Measurements from ENCODE around the gene SYTL1.

SYTL1 gene

DNA sequence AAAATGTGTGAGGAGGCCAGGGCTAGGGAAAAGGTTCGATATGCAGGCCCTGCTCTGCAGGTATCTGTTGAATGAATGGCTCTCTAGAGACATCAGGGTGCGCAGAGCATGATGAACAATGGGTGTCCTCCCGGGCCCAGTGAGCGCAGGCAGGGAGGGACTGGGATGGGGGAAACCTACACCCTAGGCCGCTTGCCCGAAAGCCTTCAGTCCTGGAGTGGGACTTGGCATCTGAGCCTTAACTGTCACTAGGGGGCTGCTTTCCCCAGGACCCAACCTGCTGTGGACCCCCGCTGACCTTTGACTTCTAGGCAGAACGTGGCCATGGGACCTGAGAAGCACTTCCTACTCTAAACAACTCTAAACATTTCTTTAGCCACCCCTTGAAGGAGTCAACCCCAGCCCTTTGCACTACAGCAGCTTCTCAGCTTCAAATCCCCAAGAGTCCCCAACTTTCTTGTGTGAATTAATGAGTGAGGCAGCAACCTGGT lies 25.4 kb downstream of the SYTL1 start:
- H3K27ac ChIP-seq: peak overlapping the region; percentile 100
- CTCF ChIA-PET: interaction anchor here (1.3 to 3.0 kb wide), 5 partner anchors 20 to 66 kb away, joined by 3 to 19 read pairs (median 5); no protein-coding TSS in a partner anchor
- POLR2A ChIA-PET (ENCODE audit: low non-redundant PET): interaction anchor here (0.7 to 1.1 kb wide), 4 partner anchors 9 to 20 kb away, joined by 3 to 5 read pairs (median 4); no protein-coding TSS in a partner anchor

DNA sequence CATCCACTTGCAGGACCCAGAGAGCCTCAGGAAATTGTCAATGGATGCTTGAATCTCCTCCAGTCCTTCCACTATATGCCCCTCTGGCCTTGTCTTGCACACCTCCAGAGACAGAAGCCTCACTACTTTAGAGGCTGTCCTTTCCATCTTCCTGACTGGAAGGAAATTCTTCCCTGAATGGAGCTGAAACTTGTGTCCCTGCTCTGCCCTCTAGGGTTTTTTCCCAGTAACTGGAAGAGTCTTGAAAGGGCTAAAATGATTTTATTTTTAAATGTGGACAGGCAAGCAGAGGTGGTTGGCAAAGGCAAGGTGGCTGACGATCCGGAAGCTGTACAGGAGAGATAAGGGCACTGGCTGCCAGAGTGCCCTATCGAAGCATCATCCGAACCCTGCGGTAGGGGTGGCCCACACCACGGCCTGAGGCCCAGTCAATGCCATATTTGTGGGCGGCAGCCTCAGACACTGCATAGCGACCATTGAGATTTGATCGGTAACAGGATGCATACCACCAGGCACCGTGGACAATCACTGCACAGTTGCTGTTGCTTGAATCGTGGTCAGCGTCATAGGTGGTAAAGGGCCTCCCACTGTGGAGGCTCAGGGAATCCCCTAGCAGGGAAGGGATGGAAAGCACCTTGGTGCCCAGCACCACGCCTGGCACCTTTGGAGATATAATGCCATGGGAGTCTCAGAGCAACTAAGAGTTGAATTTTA lies 27.2 kb downstream of the SYTL1 start:
- ChIA-PET CTCF (interaction anchor here (0.5 to 1.2 kb wide), 6 partner anchors 12 to 323 kb away, joined by 3 to 6 read pairs (median 3); no protein-coding TSS in a partner anchor), POLR2A (ENCODE audit: low non-redundant PET) (interaction anchor here (0.6 kb wide), 1 partner anchor 70 kb away, joined by 3 read pairs; no protein-coding TSS in a partner anchor)
- TF ChIP-seq, protein P1, sequence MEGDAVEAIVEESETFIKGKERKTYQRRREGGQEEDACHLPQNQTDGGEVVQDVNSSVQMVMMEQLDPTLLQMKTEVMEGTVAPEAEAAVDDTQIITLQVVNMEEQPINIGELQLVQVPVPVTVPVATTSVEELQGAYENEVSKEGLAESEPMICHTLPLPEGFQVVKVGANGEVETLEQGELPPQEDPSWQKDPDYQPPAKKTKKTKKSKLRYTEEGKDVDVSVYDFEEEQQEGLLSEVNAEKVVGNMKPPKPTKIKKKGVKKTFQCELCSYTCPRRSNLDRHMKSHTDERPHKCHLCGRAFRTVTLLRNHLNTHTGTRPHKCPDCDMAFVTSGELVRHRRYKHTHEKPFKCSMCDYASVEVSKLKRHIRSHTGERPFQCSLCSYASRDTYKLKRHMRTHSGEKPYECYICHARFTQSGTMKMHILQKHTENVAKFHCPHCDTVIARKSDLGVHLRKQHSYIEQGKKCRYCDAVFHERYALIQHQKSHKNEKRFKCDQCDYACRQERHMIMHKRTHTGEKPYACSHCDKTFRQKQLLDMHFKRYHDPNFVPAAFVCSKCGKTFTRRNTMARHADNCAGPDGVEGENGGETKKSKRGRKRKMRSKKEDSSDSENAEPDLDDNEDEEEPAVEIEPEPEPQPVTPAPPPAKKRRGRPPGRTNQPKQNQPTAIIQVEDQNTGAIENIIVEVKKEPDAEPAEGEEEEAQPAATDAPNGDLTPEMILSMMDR (conservative IDR thresholded peaks at IDR 0.05; ENCODE audit: low read depth): no peak; the same call in 1 of the 2 replicates
- peak overlapping the region; percentile 100 for H3K27ac ChIP-seq
- DNase-seq (ENCODE audit: low spot score): no peak

More for the DNA sequence above, 25.4 kb downstream of the SYTL1 start:
- TF ChIP-seq, protein P1 (conservative IDR thresholded peaks at IDR 0.05; ENCODE audit: low read depth): no peak
- no peak for DNase-seq (ENCODE audit: low spot score)

DNA sequence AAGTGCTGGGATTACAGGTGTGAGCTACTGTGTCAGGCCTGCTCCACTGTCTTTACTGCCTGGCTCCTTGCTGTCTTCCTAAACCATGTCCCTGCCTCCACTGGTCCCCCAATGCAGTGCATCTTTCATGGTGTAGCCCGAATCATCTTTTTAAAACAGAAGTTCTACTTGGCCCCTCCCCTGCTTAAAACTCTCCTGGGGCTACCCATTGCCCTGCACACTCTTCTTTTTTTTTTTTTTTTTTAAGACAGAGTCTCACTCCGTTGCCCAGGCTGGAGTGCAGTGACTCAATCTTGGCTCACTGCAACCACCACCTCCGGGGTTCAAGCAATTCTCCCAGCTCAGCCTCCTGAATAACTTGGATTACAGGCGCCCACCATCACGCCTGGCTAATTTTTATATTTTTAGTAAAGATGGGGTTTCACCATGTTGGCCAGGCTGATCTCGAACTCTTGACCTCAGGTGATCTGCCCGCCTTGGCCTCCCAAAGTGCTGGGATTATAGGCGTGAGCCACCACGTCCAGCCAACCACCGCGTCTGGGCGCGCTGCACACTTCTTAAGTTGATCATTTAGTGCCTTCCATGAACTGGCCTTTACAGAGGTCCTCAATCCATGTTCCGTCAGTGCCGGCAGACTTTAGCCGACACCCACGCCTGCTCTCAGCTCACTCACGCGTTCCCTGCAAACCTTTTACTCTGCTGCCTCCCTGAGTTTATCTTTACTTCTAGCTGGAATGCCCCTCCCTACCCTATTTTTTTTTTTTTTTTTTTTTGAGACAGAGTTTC lies 30.4 kb downstream of the SYTL1 start:
- ChIA-PET POLR2A (ENCODE audit: low non-redundant PET) (no interaction called here), CTCF (interaction anchor here (0.6 kb wide), 2 partner anchors 23 to 234 kb away, joined by 4 to 5 read pairs; no protein-coding TSS in a partner anchor)
- no peak for DNase-seq (ENCODE audit: low spot score)
- H3K27ac ChIP-seq: peak overlapping the region; percentile 33; the same call in 1 of the 2 replicates
- TF ChIP-seq, protein P1 (conservative IDR thresholded peaks at IDR 0.05; ENCODE audit: low read depth): no peak

DNA sequence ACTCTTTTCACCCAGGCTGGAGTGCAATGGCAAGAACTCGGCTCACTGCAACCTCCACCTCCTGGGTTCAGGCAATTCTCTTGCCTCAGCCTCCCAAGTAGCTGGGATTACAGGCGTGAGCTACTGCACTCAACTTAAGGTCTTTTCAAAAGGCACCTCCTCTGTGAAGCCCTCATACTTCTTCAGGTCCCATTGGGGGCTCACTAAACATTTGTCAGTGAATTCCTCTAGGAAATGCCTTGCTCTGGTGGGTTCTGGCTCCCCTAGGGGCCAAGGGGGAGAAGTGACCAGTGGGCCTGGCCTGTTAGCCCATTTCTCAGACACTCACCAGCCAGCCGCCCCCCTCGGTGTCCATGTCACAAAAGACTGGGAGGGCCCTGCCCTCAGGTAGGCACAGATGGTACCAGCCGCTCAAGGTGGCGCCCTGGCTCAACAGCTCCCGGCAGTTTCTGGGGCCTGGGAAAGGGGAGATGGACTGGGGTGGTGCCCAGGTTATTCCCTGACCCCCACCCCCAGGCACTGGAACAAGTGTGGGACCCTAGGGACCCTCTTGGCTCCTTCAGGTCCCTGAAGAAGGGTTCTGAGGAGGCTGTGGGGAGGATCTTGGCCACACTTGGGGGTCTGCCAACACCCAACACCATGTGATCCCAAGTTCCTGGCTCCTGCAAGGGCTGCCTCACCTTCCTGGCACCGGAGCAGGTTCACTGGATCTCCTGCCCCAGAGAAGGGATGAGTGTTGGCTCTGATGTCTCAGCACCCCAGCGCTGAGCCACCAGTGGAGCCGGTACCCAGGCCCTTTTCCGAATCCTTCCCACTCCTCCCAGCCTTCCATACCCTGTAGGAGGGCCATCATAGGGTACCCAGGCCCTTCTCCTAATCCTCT lies 31.2 kb downstream of the SYTL1 start:
- DNase-seq (ENCODE audit: low spot score): no peak
- TF ChIP-seq, protein P1 (conservative IDR thresholded peaks at IDR 0.05; ENCODE audit: low read depth): no peak
- POLR2A ChIA-PET (ENCODE audit: low non-redundant PET): no interaction called here
- CTCF ChIA-PET: interaction anchor here (0.6 kb wide), 2 partner anchors 22 to 234 kb away, joined by 4 to 5 read pairs; no protein-coding TSS in a partner anchor
- no peak overlapping the region; the same call in 1 of the 2 replicates for H3K27ac ChIP-seq

DNA sequence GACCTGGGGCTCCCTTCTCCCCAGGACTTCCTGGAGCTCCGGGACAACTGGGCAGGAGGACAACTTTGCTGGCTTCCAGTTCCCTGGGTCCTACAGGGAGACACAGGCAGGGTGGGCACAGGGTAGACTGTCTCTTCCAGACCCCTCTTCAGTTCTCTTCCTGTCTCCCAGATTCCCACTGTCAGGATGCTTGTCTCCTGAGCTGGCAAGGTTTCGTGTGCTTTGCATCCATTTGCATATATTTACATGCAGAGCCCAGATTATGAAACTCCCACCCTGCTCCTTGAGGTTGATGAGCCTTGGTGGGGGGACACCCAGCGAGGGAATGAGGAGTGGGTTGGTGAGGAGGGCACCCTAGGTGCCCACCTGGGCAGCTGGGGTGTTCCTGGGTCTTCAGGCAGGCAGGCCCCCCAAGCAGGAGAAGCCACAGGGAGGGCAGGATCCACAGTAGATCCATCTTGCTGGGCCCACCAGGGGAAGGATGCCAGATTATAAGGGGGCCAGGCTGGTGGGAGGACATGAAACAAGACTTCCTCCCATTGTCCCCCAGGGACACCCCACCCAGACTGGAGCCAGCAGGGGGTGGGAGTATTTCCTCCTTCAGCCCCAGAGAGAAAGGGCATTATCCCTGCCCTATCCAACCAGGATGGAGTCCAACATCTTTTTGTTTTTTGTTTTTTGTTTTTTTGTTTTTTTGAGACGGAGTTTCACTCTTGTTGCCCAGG lies 32.7 kb downstream of the SYTL1 start, which contains the start of gene FCN3:
Gene FCN3 (minus strand): TSS at position 463 of the 725 bp plus-strand sequence. CDS start 6 bp downstream, at position 457.
- ChIA-PET CTCF (interaction anchor here (0.6 kb wide), 1 partner anchor 26 kb away, joined by 3 read pairs; no protein-coding TSS in a partner anchor), POLR2A (ENCODE audit: low non-redundant PET) (no interaction called here)
- no peak for DNase-seq (ENCODE audit: low spot score)
- no peak within 1 kb of the TSS for H3K27ac ChIP-seq
- TF ChIP-seq, protein P1 (conservative IDR thresholded peaks at IDR 0.05; ENCODE audit: low read depth): no peak

Data from RWPE1 (cell line).